HFF-Myc (cell line): Measurements from ENCODE around the gene SLC16A1.
"Not testable (repeated sequence)": the region's sequence is repeated elsewhere in the genome, so short reads cannot be mapped to it uniquely, and the experiment has no call there.

ENCODE experiments used
- DNase-seq: peaks from one replicate; pipeline ENCODE4 v3.0.0-alpha.2; 2011; ENCODE audit warnings: low read depth; ENCODE audit errors: extremely low read depth
- H3K4me3 ChIP-seq: replicated peaks from 2 replicates; pipeline ENCODE4 v1.5.1; 2011; ENCODE audit warnings: low read depth, mild to moderate bottlenecking, control low read depth, low read length
- CTCF ChIP-seq: IDR thresholded peaks from 2 replicates; pipeline ENCODE4 v1.5.1; 2012; ENCODE audit warnings: mild to moderate bottlenecking, low read depth, low read length, control low read depth; ENCODE audit errors: missing control alignments

Gene SLC16A1

GRCh38 chr1:112982853-112983536 lies 27.0 kb upstream of the SLC16A1 start:
- no peak overlapping the region for H3K4me3 ChIP-seq
- TF ChIP-seq CTCF: no peak
- no peak for DNase-seq

- no peak for TF ChIP-seq CTCF
- H3K4me3 ChIP-seq: no peak overlapping the region
- no peak for DNase-seq
Measured at GRCh38 chr1:112982328-112982727, 26.3 kb upstream of the SLC16A1 start.

GRCh38 chr1:112981834-112982233 lies 25.8 kb upstream of the SLC16A1 start:
- not testable (repeated sequence) for DNase-seq, H3K4me3 ChIP-seq

- TF ChIP-seq CTCF: no peak
- DNase-seq: no peak
- no peak overlapping the region for H3K4me3 ChIP-seq
Measured at GRCh38 chr1:112981426-112981825, 25.4 kb upstream of the SLC16A1 start.

GRCh38 chr1:112975336-112975735 lies 19.3 kb upstream of the SLC16A1 start:
- DNase-seq: no peak
- no peak for TF ChIP-seq CTCF
- H3K4me3 ChIP-seq: no peak overlapping the region

- no peak for DNase-seq
- H3K4me3 ChIP-seq: no peak overlapping the region
- TF ChIP-seq CTCF: no peak
Measured at GRCh38 chr1:112974646-112975045, 18.6 kb upstream of the SLC16A1 start.

GRCh38 chr1:112973788-112974187 lies 17.8 kb upstream of the SLC16A1 start:
- TF ChIP-seq CTCF: no peak
- no peak overlapping the region for H3K4me3 ChIP-seq
- DNase-seq: no peak
